ENCODE data around the gene KLHL5. TPM values are rescaled to one million over a fixed set of nuclear protein-coding genes. Genes with fewer than 3 reads are reported as not detected.

The KLHL5 gene
- total RNA-seq, 2 donors from 2014 or later = 25.1 to 41.1 TPM

DNA sequence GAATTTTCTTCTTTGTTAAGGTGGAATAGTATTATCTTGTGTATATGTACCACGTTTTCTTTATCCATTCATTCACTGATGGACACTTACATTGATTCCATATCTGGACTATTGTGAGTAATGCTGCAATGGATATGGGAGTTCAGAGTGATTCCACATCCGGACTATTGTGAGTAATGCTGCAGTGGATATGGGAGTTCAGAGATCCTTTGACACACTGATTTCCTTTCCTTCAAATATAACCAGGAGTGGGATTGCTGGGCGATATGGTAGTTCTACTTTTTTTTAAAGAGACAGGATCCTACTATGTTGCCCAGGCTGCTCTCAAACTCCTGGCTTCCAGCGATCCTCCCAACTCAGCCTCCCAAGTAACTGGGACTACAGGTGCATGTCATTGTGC, 41.9 kb upstream of the KLHL5 start:
- no peaks in the 10 kb centered on the region for H3K27me3 ChIP-seq (ENCODE audit: control insufficient read depth, insufficient read depth, low read length, poor library complexity, severe bottlenecking)
- no peaks in the 10 kb centered on the region for H3K27me3 Mint-ChIP-seq (ENCODE audit: insufficient read depth)
- H3K4me3 Mint-ChIP-seq = no peak overlapping the region
- H3K4me1 ChIP-seq (ENCODE audit: control insufficient read depth, insufficient read depth, low read length) = no peaks in the 10 kb centered on the region
- no peaks in the 10 kb centered on the region for H3K36me3 ChIP-seq (ENCODE audit: control insufficient read depth, insufficient read depth, low read length)
- TF ChIP-seq, protein P1, sequence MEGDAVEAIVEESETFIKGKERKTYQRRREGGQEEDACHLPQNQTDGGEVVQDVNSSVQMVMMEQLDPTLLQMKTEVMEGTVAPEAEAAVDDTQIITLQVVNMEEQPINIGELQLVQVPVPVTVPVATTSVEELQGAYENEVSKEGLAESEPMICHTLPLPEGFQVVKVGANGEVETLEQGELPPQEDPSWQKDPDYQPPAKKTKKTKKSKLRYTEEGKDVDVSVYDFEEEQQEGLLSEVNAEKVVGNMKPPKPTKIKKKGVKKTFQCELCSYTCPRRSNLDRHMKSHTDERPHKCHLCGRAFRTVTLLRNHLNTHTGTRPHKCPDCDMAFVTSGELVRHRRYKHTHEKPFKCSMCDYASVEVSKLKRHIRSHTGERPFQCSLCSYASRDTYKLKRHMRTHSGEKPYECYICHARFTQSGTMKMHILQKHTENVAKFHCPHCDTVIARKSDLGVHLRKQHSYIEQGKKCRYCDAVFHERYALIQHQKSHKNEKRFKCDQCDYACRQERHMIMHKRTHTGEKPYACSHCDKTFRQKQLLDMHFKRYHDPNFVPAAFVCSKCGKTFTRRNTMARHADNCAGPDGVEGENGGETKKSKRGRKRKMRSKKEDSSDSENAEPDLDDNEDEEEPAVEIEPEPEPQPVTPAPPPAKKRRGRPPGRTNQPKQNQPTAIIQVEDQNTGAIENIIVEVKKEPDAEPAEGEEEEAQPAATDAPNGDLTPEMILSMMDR (conservative IDR thresholded peaks at IDR 0.05) = no peak
- H3K4me1 Mint-ChIP-seq = no peaks in the 10 kb centered on the region
- no peak for DNase-seq
- no peak overlapping the region for H3K9ac ChIP-seq (ENCODE audit: extremely low read depth, low read length, poor library complexity, severe bottlenecking)
- 90 to 95% methylated on average over 3 to 4 of the region's 4 CpGs for WGBS, 2 experiments (ENCODE audit: insufficient coverage in 1 of 2, insufficient read length in 1 of 2)
- H3K9me3 Mint-ChIP-seq = peaks cover 2% of the 10 kb centered on the region
- H3K27ac Mint-ChIP-seq = no peak overlapping the region
- no peaks in the 10 kb centered on the region for H3K9me3 ChIP-seq (ENCODE audit: control insufficient read depth, low read length)
- no peak overlapping the region for H3K27ac ChIP-seq (ENCODE audit: low read depth, low read length)
- no peak overlapping the region for H3K4me3 ChIP-seq (ENCODE audit: low read length)
- H3K36me3 Mint-ChIP-seq (ENCODE audit: low read depth) = no peaks in the 10 kb centered on the region

DNA sequence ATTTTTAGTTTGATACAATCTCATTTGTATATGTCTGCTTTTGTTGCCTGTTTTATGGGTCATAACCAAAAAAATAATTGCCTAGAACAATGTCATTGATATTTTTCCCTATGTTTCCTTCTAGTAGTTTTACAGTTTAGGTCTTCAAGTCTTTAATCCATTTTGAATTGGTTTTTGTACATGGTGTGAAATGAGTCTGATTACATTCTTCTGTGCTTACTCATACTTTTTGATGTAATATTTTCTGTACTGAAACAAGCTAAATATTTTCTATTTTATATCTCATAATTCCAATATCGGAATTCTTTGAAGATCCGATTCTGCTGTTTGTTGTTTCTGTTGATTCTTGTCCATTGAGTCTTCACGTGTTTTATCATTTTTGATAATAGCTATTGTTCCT, 40.4 kb upstream of the KLHL5 start:
- no peak overlapping the region for H3K27ac Mint-ChIP-seq
- Histone ChIP-seq H3K4me1 (ENCODE audit: control insufficient read depth, insufficient read depth, low read length) (no peaks in the 10 kb centered on the region), H3K4me3 (ENCODE audit: low read length) (no peak overlapping the region), H3K9me3 (ENCODE audit: control insufficient read depth, low read length) (no peaks in the 10 kb centered on the region), H3K27ac (ENCODE audit: low read depth, low read length) (no peak overlapping the region), H3K9ac (ENCODE audit: extremely low read depth, low read length, poor library complexity, severe bottlenecking) (no peak overlapping the region), H3K27me3 (ENCODE audit: control insufficient read depth, insufficient read depth, low read length, poor library complexity, severe bottlenecking) (no peaks in the 10 kb centered on the region), H3K36me3 (ENCODE audit: control insufficient read depth, insufficient read depth, low read length) (no peaks in the 10 kb centered on the region)
- no peaks in the 10 kb centered on the region for H3K4me1 Mint-ChIP-seq
- no peak overlapping the region for H3K4me3 Mint-ChIP-seq
- H3K9me3 Mint-ChIP-seq = peaks cover 2% of the 10 kb centered on the region
- H3K36me3 Mint-ChIP-seq (ENCODE audit: low read depth) = no peaks in the 10 kb centered on the region
- WGBS, 2 experiments (ENCODE audit: insufficient coverage in 1 of 2, insufficient read length in 1 of 2) = 97% methylated on average over 3 of the region's 3 CpGs; no CpG with 5 or more reads in 1 of the 2 experiments
- no peaks in the 10 kb centered on the region for H3K27me3 Mint-ChIP-seq (ENCODE audit: insufficient read depth)
- TF ChIP-seq, protein P1 (conservative IDR thresholded peaks at IDR 0.05) = no peak
- no peak for DNase-seq

DNA sequence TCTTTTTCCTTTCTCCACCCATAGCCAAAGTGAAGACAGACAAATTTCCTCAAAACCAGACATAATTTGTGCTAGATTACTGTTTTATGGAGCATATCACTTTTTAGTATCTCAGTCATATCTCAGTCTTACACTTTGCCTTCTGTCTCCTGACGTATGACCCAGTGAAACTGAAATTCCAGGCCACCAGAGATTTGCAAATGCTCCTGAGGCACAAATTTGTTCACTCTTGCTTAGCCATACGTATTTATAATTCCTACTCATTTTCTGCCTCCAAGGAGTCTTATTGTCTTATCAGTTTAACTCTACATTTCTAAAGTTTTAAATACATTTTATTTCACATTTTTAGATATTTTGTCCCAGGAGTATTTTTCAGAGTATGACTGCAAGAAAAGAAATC, 39.8 kb upstream of the KLHL5 start:
- Mint-ChIP-seq H3K4me1 (no peaks in the 10 kb centered on the region), H3K27ac (no peak overlapping the region), H3K4me3 (no peak overlapping the region), H3K36me3 (ENCODE audit: low read depth) (no peaks in the 10 kb centered on the region), H3K27me3 (ENCODE audit: insufficient read depth) (no peaks in the 10 kb centered on the region), H3K9me3 (peaks cover 2% of the 10 kb centered on the region)
- no peaks in the 10 kb centered on the region for H3K4me1 ChIP-seq (ENCODE audit: control insufficient read depth, insufficient read depth, low read length)
- no peak for DNase-seq
- TF ChIP-seq, protein P1 (conservative IDR thresholded peaks at IDR 0.05) = no peak
- no peaks in the 10 kb centered on the region for H3K9me3 ChIP-seq (ENCODE audit: control insufficient read depth, low read length)
- no peaks in the 10 kb centered on the region for H3K36me3 ChIP-seq (ENCODE audit: control insufficient read depth, insufficient read depth, low read length)
- H3K4me3 ChIP-seq (ENCODE audit: low read length) = no peak overlapping the region
- H3K9ac ChIP-seq (ENCODE audit: extremely low read depth, low read length, poor library complexity, severe bottlenecking) = no peak overlapping the region
- H3K27ac ChIP-seq (ENCODE audit: low read depth, low read length) = no peak overlapping the region
- WGBS, 2 experiments (ENCODE audit: insufficient coverage in 1 of 2, insufficient read length in 1 of 2) = 93 to 100% methylated on average over 2 of the region's 2 CpGs
- H3K27me3 ChIP-seq (ENCODE audit: control insufficient read depth, insufficient read depth, low read length, poor library complexity, severe bottlenecking) = no peaks in the 10 kb centered on the region
